ENCODE data around the gene PHF14.

- TF ChIP-seq CTCF (IDR thresholded peaks at IDR 0.05) (no peak), POLR2AphosphoS5 (IDR thresholded peaks at IDR 0.05) (no peak), POLR2A (IDR thresholded peaks at IDR 0.05; ENCODE audit: low read depth) (no peak), EP300 (IDR thresholded peaks at IDR 0.05) (no peak)
Measured at GRCh38 chr7:11217848-11218565, 244.3 kb downstream of the PHF14 start.
